ENCODE measurements around the gene LYRM9.
"Not testable (repeated sequence)": the region's sequence is repeated elsewhere in the genome, so short reads cannot be mapped to it uniquely, and the experiment has no call there.

Gene LYRM9

GRCh38 chr17:27905447-27906225 lies 12.5 kb upstream of the LYRM9 start:
- no peak for DNase-seq

GRCh38 chr17:27904534-27905446 lies 11.6 kb upstream of the LYRM9 start:
- DNase-seq: no peak

- DNase-seq: no peak
These were observed 10.9 kb upstream of the LYRM9 start for GRCh38 chr17:27904114-27904513.

GRCh38 chr17:27899525-27899924 lies 6.4 kb upstream of the LYRM9 start:
- no peak for DNase-seq

- no peak for DNase-seq
These were observed 4.9 kb upstream of the LYRM9 start for GRCh38 chr17:27898096-27898495.

- DNase-seq: no peak
These were observed 3.5 kb upstream of the LYRM9 start for GRCh38 chr17:27896701-27897100.

- no peak for DNase-seq
These were observed 2.9 kb upstream of the LYRM9 start for GRCh38 chr17:27895940-27896535.

GRCh38 chr17:27895123-27895895 lies 2.1 kb upstream of the LYRM9 start:
- DNase-seq: no peak

GRCh38 chr17:27893841-27894503 lies 807 bp upstream of the LYRM9 start:
- DNase-seq: no peak

GRCh38 chr17:27892542-27892865 lies 661 bp downstream of the LYRM9 start:
- DNase-seq: no peak

- no peak for DNase-seq
These were observed 1.3 kb downstream of the LYRM9 start for GRCh38 chr17:27891841-27892240.

- DNase-seq: no peak
These were observed 3.4 kb downstream of the LYRM9 start for GRCh38 chr17:27889711-27890251.

GRCh38 chr17:27888945-27889344 lies 4.2 kb downstream of the LYRM9 start:
- DNase-seq: no peak

GRCh38 chr17:27888067-27888466 lies 5.1 kb downstream of the LYRM9 start:
- no peak for DNase-seq

- DNase-seq: not testable (repeated sequence)
These were observed 6.7 kb downstream of the LYRM9 start for GRCh38 chr17:27886348-27886906.

- DNase-seq: no peak
These were observed 10.9 kb downstream of the LYRM9 start for GRCh38 chr17:27882162-27882840.

- DNase-seq: peak; percentile 71
These were observed 13.1 kb downstream of the LYRM9 start for GRCh38 chr17:27879987-27880608.

GRCh38 chr17:27878776-27879562 lies 14.2 kb downstream of the LYRM9 start:
- peak; percentile 25 for DNase-seq

- DNase-seq: no peak
These were observed 19.4 kb downstream of the LYRM9 start for GRCh38 chr17:27873746-27874145.

GRCh38 chr17:27873211-27873610 lies 20.0 kb downstream of the LYRM9 start:
- DNase-seq: no peak

All from stimulated activated CD4-positive, alpha-beta T cell treated with anti-CD3 and anti-CD28 coated beads, Interleukin-4, amount 100 ng/mL, for 24 hours (primary cell).